GM06990 (cell line): Measurements from ENCODE around the gene NME3.

Experiments used
- DNase-seq: peaks from one replicate; pipeline ENCODE4 v3.0.0-alpha.2; 2011; ENCODE audit not compliant: insufficient read length; ENCODE audit errors: extremely low read depth
- H3K27me3 ChIP-seq: replicated peaks from 2 replicates; pipeline ENCODE4 v1.6.0; 2011; ENCODE audit warnings: low read length; ENCODE audit not compliant: control insufficient read depth, insufficient read depth
- H3K36me3 ChIP-seq: 2 replicates; pipeline ENCODE4 v1.5.1; 2011; ENCODE audit warnings: low read length; ENCODE audit not compliant: control insufficient read depth, insufficient read depth
- H3K4me3 ChIP-seq: replicated peaks from 2 replicates; pipeline ENCODE4 v1.5.1; 2011; ENCODE audit warnings: low read depth, mild to moderate bottlenecking, control low read depth, low read length
- TF ChIP-seq, protein P1 (sequence below): IDR thresholded peaks from 2 replicates; pipeline ENCODE4 v1.5.1; 2011; ENCODE audit warnings: low read length, control low read depth, mild to moderate bottlenecking, inconsistent platforms; ENCODE audit not compliant: insufficient read depth, poor library complexity, severe bottlenecking

NME3 gene

GRCh38 chr16:1770328-1771187 lies 785 bp downstream of the NME3 start:
- TF ChIP-seq, protein P1, sequence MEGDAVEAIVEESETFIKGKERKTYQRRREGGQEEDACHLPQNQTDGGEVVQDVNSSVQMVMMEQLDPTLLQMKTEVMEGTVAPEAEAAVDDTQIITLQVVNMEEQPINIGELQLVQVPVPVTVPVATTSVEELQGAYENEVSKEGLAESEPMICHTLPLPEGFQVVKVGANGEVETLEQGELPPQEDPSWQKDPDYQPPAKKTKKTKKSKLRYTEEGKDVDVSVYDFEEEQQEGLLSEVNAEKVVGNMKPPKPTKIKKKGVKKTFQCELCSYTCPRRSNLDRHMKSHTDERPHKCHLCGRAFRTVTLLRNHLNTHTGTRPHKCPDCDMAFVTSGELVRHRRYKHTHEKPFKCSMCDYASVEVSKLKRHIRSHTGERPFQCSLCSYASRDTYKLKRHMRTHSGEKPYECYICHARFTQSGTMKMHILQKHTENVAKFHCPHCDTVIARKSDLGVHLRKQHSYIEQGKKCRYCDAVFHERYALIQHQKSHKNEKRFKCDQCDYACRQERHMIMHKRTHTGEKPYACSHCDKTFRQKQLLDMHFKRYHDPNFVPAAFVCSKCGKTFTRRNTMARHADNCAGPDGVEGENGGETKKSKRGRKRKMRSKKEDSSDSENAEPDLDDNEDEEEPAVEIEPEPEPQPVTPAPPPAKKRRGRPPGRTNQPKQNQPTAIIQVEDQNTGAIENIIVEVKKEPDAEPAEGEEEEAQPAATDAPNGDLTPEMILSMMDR, result no peak
- DNase-seq, result peak; percentile 67
- peaks cover 32% of the 10 kb centered on the region for H3K36me3 ChIP-seq
- peak overlapping the region; percentile 84 for H3K4me3 ChIP-seq
- H3K27me3 ChIP-seq, result no peaks in the 10 kb centered on the region

GRCh38 chr16:1769402-1770300 lies 1.7 kb downstream of the NME3 start:
- TF ChIP-seq, protein P1, result no peak
- no peaks in the 10 kb centered on the region for H3K27me3 ChIP-seq
- no peak for DNase-seq
- peaks cover 38% of the 10 kb centered on the region for H3K36me3 ChIP-seq
- peak overlapping the region; percentile 84 for H3K4me3 ChIP-seq

GRCh38 chr16:1768767-1769401 lies 2.5 kb downstream of the NME3 start:
- no peak for DNase-seq
- TF ChIP-seq, protein P1, result no peak
- H3K36me3 ChIP-seq, result peaks cover 44% of the 10 kb centered on the region
- H3K27me3 ChIP-seq, result no peaks in the 10 kb centered on the region
- H3K4me3 ChIP-seq, result no peak overlapping the region

GRCh38 chr16:1768061-1768766 lies 3.1 kb downstream of the NME3 start:
- no peak for DNase-seq
- TF ChIP-seq, protein P1, result no peak
- no peaks in the 10 kb centered on the region for H3K27me3 ChIP-seq

GRCh38 chr16:1767116-1767994 lies 4.0 kb downstream of the NME3 start:
- no peak for DNase-seq
- TF ChIP-seq, protein P1, result no peak
- H3K36me3 ChIP-seq, result peaks cover 49% of the 10 kb centered on the region
- no peak overlapping the region for H3K4me3 ChIP-seq
- H3K27me3 ChIP-seq, result no peaks in the 10 kb centered on the region

More at GRCh38 chr16:1768061-1768766, 3.1 kb downstream of the NME3 start:
- Histone ChIP-seq H3K4me3 (no peak overlapping the region), H3K36me3 (peaks cover 45% of the 10 kb centered on the region)
